Astrocyte (in vitro differentiated cells and primary cell): ENCODE data around the gene UGT1A8.

Experiments
- EZH2 ChIP-seq: IDR thresholded peaks from 2 replicates; pipeline ENCODE4 v1.6.1; 2012; ENCODE audit warnings: mild to moderate bottlenecking, low read length, inconsistent platforms; ENCODE audit not compliant: insufficient read depth
- TF ChIP-seq, protein P1 (sequence below): IDR thresholded peaks from 2 replicates; pipeline ENCODE4 v1.5.1; 2011; ENCODE audit warnings: low read depth, mild to moderate bottlenecking, inconsistent platforms, low read length, moderate library complexity; ENCODE audit not compliant: insufficient read depth

DNA sequence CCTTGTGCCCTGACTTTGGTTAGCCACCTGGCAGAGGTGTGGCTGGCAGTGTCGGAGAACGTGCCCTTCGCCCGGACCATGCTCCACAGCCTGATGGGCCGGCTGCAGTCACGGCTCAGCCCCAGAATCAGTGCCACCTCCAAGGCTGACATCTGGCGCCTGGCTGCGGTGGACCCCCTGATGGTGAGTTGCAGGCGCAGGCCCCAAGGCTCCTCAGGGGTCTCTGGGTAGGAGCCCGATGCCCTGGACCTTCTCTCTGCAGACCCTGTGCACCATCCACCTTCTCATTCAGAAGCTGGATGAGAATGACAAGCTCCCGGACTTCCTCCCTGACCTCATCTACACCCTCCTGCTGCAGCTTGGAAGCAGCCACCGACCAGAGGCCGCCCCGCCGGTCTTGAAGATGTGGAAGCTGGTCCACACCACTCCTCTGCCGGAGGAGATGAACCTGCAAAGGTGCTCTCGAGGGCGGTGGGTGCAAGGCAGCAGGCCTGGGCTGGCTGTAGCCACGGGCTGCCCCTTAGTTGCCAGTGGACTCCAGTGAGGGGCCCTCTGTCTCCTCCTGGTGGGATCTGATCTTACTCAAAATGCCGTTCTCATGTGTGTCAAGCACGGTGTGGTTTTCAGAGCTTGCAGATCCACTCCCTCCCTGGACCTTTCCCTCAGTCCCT lies 204.8 kb downstream of the UGT1A8 start:
- no peak for TF ChIP-seq EZH2
- TF ChIP-seq, protein P1, sequence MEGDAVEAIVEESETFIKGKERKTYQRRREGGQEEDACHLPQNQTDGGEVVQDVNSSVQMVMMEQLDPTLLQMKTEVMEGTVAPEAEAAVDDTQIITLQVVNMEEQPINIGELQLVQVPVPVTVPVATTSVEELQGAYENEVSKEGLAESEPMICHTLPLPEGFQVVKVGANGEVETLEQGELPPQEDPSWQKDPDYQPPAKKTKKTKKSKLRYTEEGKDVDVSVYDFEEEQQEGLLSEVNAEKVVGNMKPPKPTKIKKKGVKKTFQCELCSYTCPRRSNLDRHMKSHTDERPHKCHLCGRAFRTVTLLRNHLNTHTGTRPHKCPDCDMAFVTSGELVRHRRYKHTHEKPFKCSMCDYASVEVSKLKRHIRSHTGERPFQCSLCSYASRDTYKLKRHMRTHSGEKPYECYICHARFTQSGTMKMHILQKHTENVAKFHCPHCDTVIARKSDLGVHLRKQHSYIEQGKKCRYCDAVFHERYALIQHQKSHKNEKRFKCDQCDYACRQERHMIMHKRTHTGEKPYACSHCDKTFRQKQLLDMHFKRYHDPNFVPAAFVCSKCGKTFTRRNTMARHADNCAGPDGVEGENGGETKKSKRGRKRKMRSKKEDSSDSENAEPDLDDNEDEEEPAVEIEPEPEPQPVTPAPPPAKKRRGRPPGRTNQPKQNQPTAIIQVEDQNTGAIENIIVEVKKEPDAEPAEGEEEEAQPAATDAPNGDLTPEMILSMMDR, result no peak
